Liver (tissue), 9 donors: ENCODE data around the gene FLNC. TPM values are rescaled to one million over a fixed set of nuclear protein-coding genes. Genes with fewer than 3 reads are reported as not detected.

Source experiments
- DNase-seq: peaks from one replicate; pipeline ENCODE4 v3.0.0-alpha.2; 2017; ENCODE audit warnings: low spot score
- H3K27ac ChIP-seq, 2 donors: one replicate each; pipeline ENCODE4 v1.7.0; 2013; ENCODE audit warnings: inconsistent platforms in 2 of 2, low read length in 2 of 2, control low read depth in 1 of 2, low read depth in 1 of 2, mild to moderate bottlenecking in 1 of 2
- H3K27me3 ChIP-seq, 4 donors: one replicate each; pipeline versions ENCODE4 v1.6.1 to v1.7.0; 2013; ENCODE audit warnings: low read length in 3 of 4, inconsistent platforms in 1 of 4, mild to moderate bottlenecking in 1 of 4, moderate library complexity in 1 of 4; ENCODE audit not compliant: control insufficient read depth in 4 of 4, insufficient read depth in 4 of 4
- H3K36me3 ChIP-seq, 4 donors: one replicate each; pipeline versions ENCODE4 v1.6.1 to v1.7.0; 2013; ENCODE audit warnings: low read length in 3 of 4, mild to moderate bottlenecking in 3 of 4, low read depth in 1 of 4, moderate library complexity in 1 of 4; ENCODE audit not compliant: control insufficient read depth in 4 of 4, insufficient read depth in 3 of 4
- H3K4me1 ChIP-seq, 4 donors: one replicate each; pipeline versions ENCODE4 v1.6.1 to v1.7.0; 2013; ENCODE audit warnings: low read length in 3 of 4, mild to moderate bottlenecking in 3 of 4, moderate library complexity in 1 of 4; ENCODE audit not compliant: control insufficient read depth in 4 of 4, insufficient read depth in 4 of 4
- H3K4me3 ChIP-seq, 3 donors: one replicate each; pipeline versions ENCODE4 v1.6.1 to v1.7.0; 2013; ENCODE audit warnings: low read length in 3 of 3, control low read depth in 1 of 3, low read depth in 1 of 3, mild to moderate bottlenecking in 1 of 3
- H3K9ac ChIP-seq, 2 donors: one replicate each; pipeline ENCODE4 v1.7.0; 2013; ENCODE audit warnings: low read length in 2 of 2, mild to moderate bottlenecking in 2 of 2, moderate library complexity in 2 of 2, control low read depth in 1 of 2, low read depth in 1 of 2
- H3K9me3 ChIP-seq, 4 donors: one replicate each; pipeline versions ENCODE4 v1.6.1 to v1.7.0; 2013; ENCODE audit warnings: low read length in 3 of 4; ENCODE audit not compliant: control insufficient read depth in 4 of 4
- CTCF ChIP-seq: fragments of 150-350 bp; IDR thresholded peaks from 2 replicates; pipeline ENCODE4 v1.5.1; 2017; ENCODE audit warnings: improper control_type of control experiment, low read depth, low read length; ENCODE audit not compliant: missing input control
- EGR1 ChIP-seq, 2 donors: IDR thresholded peaks; 2 replicates each; pipeline ENCODE4 v1.6.1; 2016 to 2018; ENCODE audit warnings: antibody characterized with exemption in 2 of 2, low read depth in 2 of 2
- FOXA1 ChIP-seq: IDR thresholded peaks from 2 replicates; pipeline ENCODE4 v1.6.1; 2016; ENCODE audit warnings: antibody characterized with exemption
- FOXA2 ChIP-seq: IDR thresholded peaks from 2 replicates; pipeline ENCODE4 v1.6.1; 2016; ENCODE audit warnings: antibody characterized with exemption
- GABPA ChIP-seq, 2 donors: IDR thresholded peaks in 1 of 2; conservative IDR thresholded peaks in 1 of 2; 2 replicates each; pipeline ENCODE4 v1.6.1; 2016; ENCODE audit warnings: antibody characterized with exemption in 2 of 2, mild to moderate bottlenecking in 1 of 2, moderate library complexity in 1 of 2
- HNF4A ChIP-seq, 2 donors: conservative IDR thresholded peaks; 2 replicates each; pipeline ENCODE4 v1.6.1; 2016; ENCODE audit warnings: antibody characterized with exemption in 2 of 2, mild to moderate bottlenecking in 2 of 2
- HNF4G ChIP-seq: IDR thresholded peaks from 2 replicates; pipeline ENCODE4 v1.6.1; 2016; ENCODE audit warnings: antibody characterized with exemption
- JUND ChIP-seq, 2 donors: IDR thresholded peaks; 2 replicates each; pipeline ENCODE4 v1.6.1; 2016; ENCODE audit warnings: antibody characterized with exemption in 2 of 2
- MAX ChIP-seq: IDR thresholded peaks from 2 replicates; pipeline ENCODE4 v1.6.1; 2016; ENCODE audit warnings: antibody characterized with exemption
- NR2F2 ChIP-seq: IDR thresholded peaks from 2 replicates; pipeline ENCODE4 v1.6.1; 2016; ENCODE audit warnings: antibody characterized with exemption
- RAD21 ChIP-seq, 2 donors: IDR thresholded peaks; 2 replicates each; pipeline ENCODE4 v1.6.1; 2016; ENCODE audit warnings: antibody characterized with exemption in 2 of 2, mild to moderate bottlenecking in 2 of 2
- REST ChIP-seq: IDR thresholded peaks from 2 replicates; pipeline ENCODE4 v1.6.1; 2016; ENCODE audit warnings: antibody characterized with exemption, mild to moderate bottlenecking
- RXRA ChIP-seq, 2 donors: IDR thresholded peaks; 2 replicates each; pipeline ENCODE4 v1.6.1; 2017 to 2018; ENCODE audit warnings: antibody characterized with exemption in 2 of 2, mild to moderate bottlenecking in 1 of 2
- SP1 ChIP-seq: IDR thresholded peaks from 2 replicates; pipeline ENCODE4 v1.6.1; 2018; ENCODE audit warnings: antibody characterized with exemption, mild to moderate bottlenecking
- TAF1 ChIP-seq: conservative IDR thresholded peaks from 2 replicates; pipeline ENCODE4 v1.6.1; 2016; ENCODE audit warnings: antibody characterized with exemption, mild to moderate bottlenecking
- YY1 ChIP-seq: IDR thresholded peaks from 2 replicates; pipeline ENCODE4 v1.6.1; 2016; ENCODE audit warnings: antibody characterized with exemption, mild to moderate bottlenecking
- ZBTB33 ChIP-seq: IDR thresholded peaks from 2 replicates; pipeline ENCODE4 v1.6.1; 2016; ENCODE audit warnings: antibody characterized with exemption
- WGBS: extraction: QIAGEN DNeasy Blood & Tissue Kit; methylation state at CpG from one replicate; pipeline ENCODE4 v1.1.7; 2013; 5-methylcytosine and 5-hydroxymethylcytosine counted together
- polyA plus RNA-seq, 2 donors: library from polyadenylated mRNA; stranded (reverse) in 1 of 2; unstranded in 1 of 2; fragments of 200-250 nt in 1 of 2; fragments of >200 nt in 1 of 2; fragmentation: Nextera tagmentation in 1 of 2; extraction: Ambion mirVana in 1 of 2; gene quantifications; one replicate each; pipeline versions ENCODE4 v1.2.1 to v1.2.3, GENCODE V29; 2013 to 2015
- total RNA-seq, 2 donors: library from RNA; depleted of rRNA; stranded (reverse); fragments of >200 nt; gene quantifications; one replicate each; pipeline ENCODE4 v1.2.3, GENCODE V29; 2014
- TF ChIP-seq, protein P1 (sequence below): IDR thresholded peaks from 2 replicates; pipeline ENCODE4 v1.6.1; 2016; ENCODE audit warnings: antibody characterized with exemption
- donor health status: healthy.
- donor health status: healthy.
- donor health status: healthy.
- donor health status: healthy.
- donor health status: healthy.

The FLNC gene
- total and polyA plus RNA-seq, 4 donors = 0.03 to 2.3 (median 0.53) TPM

GRCh38 chr7:128845987-128846386 is 15.8 kb downstream of the FLNC start:
- DNase-seq = no peak
- Histone ChIP-seq H3K9me3 (no peaks in the 10 kb centered on the region), H3K27me3 (no peaks in the 10 kb centered on the region), H3K4me3 (no peak overlapping the region), H3K9ac (no peak overlapping the region), H3K4me1 (no peaks in the 10 kb centered on the region), H3K27ac (no peak overlapping the region), H3K36me3 (no peaks in the 10 kb centered on the region)
- TF ChIP-seq EGR1 (IDR thresholded peaks at IDR 0.05; ENCODE audit: low read depth in 2 of 2) (no peak), HNF4A (conservative IDR thresholded peaks at IDR 0.05) (no peak), SP1 (no peak), FOXA2 (no peak), RXRA (IDR thresholded peaks at IDR 0.05) (no peak), TAF1 (no peak), REST (no peak), RAD21 (IDR thresholded peaks at IDR 0.05) (no peak), NR2F2 (no peak)
- WGBS = 89% methylated on average over 19 of the region's 19 CpGs

DNA sequence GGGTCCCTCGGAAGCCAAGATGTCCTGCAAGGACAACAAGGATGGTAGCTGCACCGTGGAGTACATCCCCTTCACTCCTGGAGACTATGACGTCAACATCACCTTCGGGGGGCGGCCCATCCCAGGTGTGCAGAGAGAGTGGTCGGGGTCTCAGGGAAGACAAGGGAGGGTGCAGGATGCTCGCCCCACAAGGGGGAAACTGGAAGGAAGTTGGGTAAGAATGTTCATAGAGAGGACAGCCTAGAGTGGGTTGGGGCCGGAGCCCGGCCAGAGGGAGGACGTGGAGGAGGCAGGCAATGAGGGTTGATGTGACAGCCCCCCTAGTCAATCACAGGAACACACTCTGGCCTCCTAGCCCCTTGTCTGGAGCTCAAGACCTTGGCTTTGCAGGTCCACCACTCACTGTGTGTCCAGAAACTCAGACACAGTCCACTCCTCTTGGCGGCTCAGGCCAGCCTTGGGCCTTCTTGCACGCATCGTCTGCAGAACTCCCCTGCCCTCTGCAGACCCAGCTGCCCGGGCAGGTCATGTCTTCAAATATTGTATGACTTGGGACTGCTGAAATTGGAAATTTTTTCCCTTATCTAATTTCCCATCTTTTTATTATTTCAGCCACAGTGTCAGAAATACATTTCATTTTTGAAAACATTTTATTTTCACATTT is 16.7 kb downstream of the FLNC start:
- WGBS = 93% methylated on average over 14 of the region's 14 CpGs
- DNase-seq = no peak

More for the DNA sequence above, 16.7 kb downstream of the FLNC start:
- TF ChIP-seq GABPA (IDR thresholded peaks at IDR 0.05 in 1 of 2, conservative IDR thresholded peaks at IDR 0.05 in 1 of 2) (no peak), JUND (IDR thresholded peaks at IDR 0.05) (no peak), ZBTB33 (no peak), HNF4A (conservative IDR thresholded peaks at IDR 0.05) (no peak), MAX (no peak), RAD21 (IDR thresholded peaks at IDR 0.05) (no peak), HNF4G (no peak), FOXA2 (no peak), CTCF (no peak), RXRA (IDR thresholded peaks at IDR 0.05) (no peak), YY1 (no peak), REST (no peak), TAF1 (no peak), SP1 (no peak), NR2F2 (no peak), FOXA1 (no peak), EGR1 (IDR thresholded peaks at IDR 0.05; ENCODE audit: low read depth in 2 of 2) (no peak)
- TF ChIP-seq, protein P1, sequence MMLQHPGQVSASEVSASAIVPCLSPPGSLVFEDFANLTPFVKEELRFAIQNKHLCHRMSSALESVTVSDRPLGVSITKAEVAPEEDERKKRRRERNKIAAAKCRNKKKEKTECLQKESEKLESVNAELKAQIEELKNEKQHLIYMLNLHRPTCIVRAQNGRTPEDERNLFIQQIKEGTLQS = no peak
- Histone ChIP-seq H3K27ac (no peak overlapping the region), H3K36me3 (no peaks in the 10 kb centered on the region), H3K4me3 (no peak overlapping the region), H3K9ac (no peak overlapping the region), H3K4me1 (no peaks in the 10 kb centered on the region), H3K9me3 (no peaks in the 10 kb centered on the region), H3K27me3 (no peaks in the 10 kb centered on the region)
